GM19395 (cell line): ENCODE results near the gene TANGO6.

Source experiments
- ATAC-seq: cut with Tn5 transposase; IDR thresholded peaks from one replicate; pipeline ENCODE4 v1.9.1; 2021; ENCODE audit warnings: mild to moderate bottlenecking, moderate library complexity; ENCODE audit not compliant: unreplicated experiment

Gene TANGO6

GRCh38 chr16:69133373-69133954 lies 290.1 kb downstream of the TANGO6 start:
- no peak for ATAC-seq
